Measurements from ENCODE around the gene NLRP3. TPM values are rescaled to one million over a fixed set of nuclear protein-coding genes. Genes with fewer than 3 reads are reported as not detected.
"Not testable (repeated sequence)": the region's sequence is repeated elsewhere in the genome, so short reads cannot be mapped to it uniquely, and the experiment has no call there.

NLRP3 gene
- polyA plus RNA-seq (2013, experiment 1 of 2; ENCODE audit: insufficient read length) = not detected
- not detected for polyA plus RNA-seq (2013, experiment 2 of 2; ENCODE audit: insufficient read length)

GRCh38 chr1:247415423-247416361 lies at the start of gene NLRP3:
Gene NLRP3 (plus strand): TSS chr1:247416173. CDS start chr1:247418801, 2,628 bp downstream.
- DNase-seq = no peak

- DNase-seq = not testable (repeated sequence)
Observed at GRCh38 chr1:247366345-247366744, 49.6 kb upstream of the NLRP3 start.

GRCh38 chr1:247366926-247367645 lies 48.9 kb upstream of the NLRP3 start:
- DNase-seq = no peak

GRCh38 chr1:247367786-247368422 lies 48.1 kb upstream of the NLRP3 start:
- DNase-seq = peak; percentile 42

GRCh38 chr1:247368490-247369145 lies 47.4 kb upstream of the NLRP3 start:
- DNase-seq = no peak

GRCh38 chr1:247370786-247371732 lies 44.9 kb upstream of the NLRP3 start:
- peak; percentile 35 for DNase-seq

- no peak for DNase-seq
Observed at GRCh38 chr1:247371801-247372259, 44.1 kb upstream of the NLRP3 start.

- DNase-seq = peak; percentile 54
Observed at GRCh38 chr1:247373721-247374141, 42.2 kb upstream of the NLRP3 start.

- DNase-seq = not testable (repeated sequence)
Observed at GRCh38 chr1:247374651-247375334, 41.2 kb upstream of the NLRP3 start.

- DNase-seq = no peak
Observed at GRCh38 chr1:247375747-247376146, 40.2 kb upstream of the NLRP3 start.

- no peak for DNase-seq
Observed at GRCh38 chr1:247376659-247377058, 39.3 kb upstream of the NLRP3 start.

GRCh38 chr1:247377656-247378055 lies 38.3 kb upstream of the NLRP3 start:
- not testable (repeated sequence) for DNase-seq

- DNase-seq = no peak
Observed at GRCh38 chr1:247378334-247379073, 37.5 kb upstream of the NLRP3 start.

GRCh38 chr1:247385283-247385682 lies 30.7 kb upstream of the NLRP3 start:
- DNase-seq = peak; percentile 27

GRCh38 chr1:247386217-247386616 lies 29.8 kb upstream of the NLRP3 start:
- no peak for DNase-seq

- DNase-seq = peak; percentile 28
Observed at GRCh38 chr1:247386687-247387086, 29.3 kb upstream of the NLRP3 start.

GRCh38 chr1:247387096-247387495 lies 28.9 kb upstream of the NLRP3 start:
- DNase-seq = no peak

- no peak for DNase-seq
Observed at GRCh38 chr1:247387565-247387964, 28.4 kb upstream of the NLRP3 start.

GRCh38 chr1:247390116-247390791 lies 25.7 kb upstream of the NLRP3 start:
- peak; percentile 65 for DNase-seq
